ACC112 (cell line): ENCODE data around the gene PPP1R3G.

ENCODE experiments used
- H2AFZ ChIP-seq: fragments of 200-600 bp; sonication (generic); one replicate; pipeline ENCODE4 v1.6.0; 2017; ENCODE audit warnings: antibody characterized with exemption, low read length; ENCODE audit not compliant: unreplicated experiment
- H3K27ac ChIP-seq: fragments of 200-600 bp; sonication (generic); 2 replicates; pipeline ENCODE4 v1.5.1; 2014; ENCODE audit warnings: low read depth, mild to moderate bottlenecking, antibody characterized with exemption, low read length, moderate library complexity
- H3K27me3 ChIP-seq: fragments of 200-600 bp; sonication (generic); 2 replicates; pipeline ENCODE4 v1.6.1; 2014; ENCODE audit warnings: mild to moderate bottlenecking, antibody characterized with exemption, low read length, moderate library complexity, mixed read lengths; ENCODE audit not compliant: insufficient read depth
- H3K36me3 ChIP-seq: fragments of 200-600 bp; sonication (generic); 2 replicates; pipeline ENCODE4 v1.6.1; 2016; ENCODE audit warnings: mild to moderate bottlenecking, antibody characterized with exemption, low read length, moderate library complexity, mixed read lengths; ENCODE audit not compliant: insufficient read depth
- H3K4me1 ChIP-seq: fragments of 200-600 bp; sonication (generic); one replicate; pipeline ENCODE4 v1.6.1; 2016; ENCODE audit warnings: low read length, mixed read lengths; ENCODE audit not compliant: insufficient read depth, unreplicated experiment, control insufficient read depth
- H3K4me3 ChIP-seq: fragments of 200-600 bp; sonication (generic); 2 replicates; pipeline ENCODE4 v1.5.1; 2014; ENCODE audit warnings: mild to moderate bottlenecking, low read depth, low read length
- H3K79me2 ChIP-seq: fragments of 200-600 bp; sonication (generic); one replicate; pipeline ENCODE4 v1.6.0; 2016; ENCODE audit warnings: low read length; ENCODE audit not compliant: control insufficient read depth, unreplicated experiment, insufficient read depth

The PPP1R3G gene

GRCh38 chr6:5105146-5105545 lies 20.0 kb downstream of the PPP1R3G start:
- no peaks in the 10 kb centered on the region for H3K79me2 ChIP-seq
- no peaks in the 10 kb centered on the region for H3K27me3 ChIP-seq
- no peaks in the 10 kb centered on the region for H3K4me1 ChIP-seq
- no peak overlapping the region for H2AFZ ChIP-seq
- no peaks in the 10 kb centered on the region for H3K36me3 ChIP-seq
- no peak overlapping the region for H3K4me3 ChIP-seq
- no peak overlapping the region for H3K27ac ChIP-seq

- Histone ChIP-seq H3K27ac (no peak overlapping the region), H3K4me1 (peaks cover 7% of the 10 kb centered on the region), H3K79me2 (no peaks in the 10 kb centered on the region), H3K36me3 (no peaks in the 10 kb centered on the region), H2AFZ (no peak overlapping the region), H3K27me3 (no peaks in the 10 kb centered on the region), H3K4me3 (no peak overlapping the region)
Measured at GRCh38 chr6:5107341-5107740, 22.2 kb downstream of the PPP1R3G start.

GRCh38 chr6:5108068-5108467 lies 22.9 kb downstream of the PPP1R3G start:
- no peaks in the 10 kb centered on the region for H3K36me3 ChIP-seq
- no peak overlapping the region for H3K27ac ChIP-seq
- H3K4me1 ChIP-seq: peaks cover 14% of the 10 kb centered on the region
- no peaks in the 10 kb centered on the region for H3K27me3 ChIP-seq
- H3K79me2 ChIP-seq: no peaks in the 10 kb centered on the region
- no peak overlapping the region for H3K4me3 ChIP-seq
- no peak overlapping the region for H2AFZ ChIP-seq

GRCh38 chr6:5108536-5109150 lies 23.5 kb downstream of the PPP1R3G start:
- no peaks in the 10 kb centered on the region for H3K36me3 ChIP-seq
- H2AFZ ChIP-seq: no peak overlapping the region
- no peak overlapping the region for H3K27ac ChIP-seq
- no peaks in the 10 kb centered on the region for H3K27me3 ChIP-seq
- no peak overlapping the region for H3K4me3 ChIP-seq
- H3K4me1 ChIP-seq: peaks cover 14% of the 10 kb centered on the region
- H3K79me2 ChIP-seq: no peaks in the 10 kb centered on the region

GRCh38 chr6:5109436-5109835 lies 24.3 kb downstream of the PPP1R3G start:
- Histone ChIP-seq H3K79me2 (no peaks in the 10 kb centered on the region), H3K36me3 (no peaks in the 10 kb centered on the region), H2AFZ (no peak overlapping the region), H3K27ac (no peak overlapping the region), H3K4me3 (no peak overlapping the region), H3K4me1 (peaks cover 14% of the 10 kb centered on the region), H3K27me3 (no peaks in the 10 kb centered on the region)

- H2AFZ ChIP-seq: no peak overlapping the region
- no peaks in the 10 kb centered on the region for H3K36me3 ChIP-seq
- no peak overlapping the region for H3K27ac ChIP-seq
- H3K79me2 ChIP-seq: no peaks in the 10 kb centered on the region
- no peak overlapping the region for H3K4me3 ChIP-seq
- no peaks in the 10 kb centered on the region for H3K27me3 ChIP-seq
- peaks cover 14% of the 10 kb centered on the region for H3K4me1 ChIP-seq
Measured at GRCh38 chr6:5110246-5110645, 25.1 kb downstream of the PPP1R3G start.

GRCh38 chr6:5111626-5112025 lies 26.5 kb downstream of the PPP1R3G start:
- no peaks in the 10 kb centered on the region for H3K36me3 ChIP-seq
- H3K27me3 ChIP-seq: no peaks in the 10 kb centered on the region
- no peak overlapping the region for H3K27ac ChIP-seq
- peaks cover 14% of the 10 kb centered on the region for H3K4me1 ChIP-seq
- no peaks in the 10 kb centered on the region for H3K79me2 ChIP-seq
- H2AFZ ChIP-seq: no peak overlapping the region
- no peak overlapping the region for H3K4me3 ChIP-seq

GRCh38 chr6:5112066-5112799 lies 27.1 kb downstream of the PPP1R3G start:
- no peaks in the 10 kb centered on the region for H3K79me2 ChIP-seq
- H3K4me3 ChIP-seq: no peak overlapping the region
- H3K27ac ChIP-seq: peak overlapping the region; percentile 48; the same call in 1 of the 2 replicates
- H3K27me3 ChIP-seq: no peaks in the 10 kb centered on the region
- H2AFZ ChIP-seq: no peak overlapping the region
- H3K36me3 ChIP-seq: no peaks in the 10 kb centered on the region
- peaks cover 14% of the 10 kb centered on the region for H3K4me1 ChIP-seq

- H3K36me3 ChIP-seq: no peaks in the 10 kb centered on the region
- no peaks in the 10 kb centered on the region for H3K79me2 ChIP-seq
- no peak overlapping the region for H2AFZ ChIP-seq
- no peaks in the 10 kb centered on the region for H3K27me3 ChIP-seq
- peak overlapping the region; percentile 48; the same call in 1 of the 2 replicates for H3K27ac ChIP-seq
- no peak overlapping the region for H3K4me3 ChIP-seq
- peaks cover 14% of the 10 kb centered on the region for H3K4me1 ChIP-seq
Measured at GRCh38 chr6:5113096-5113495, 28.0 kb downstream of the PPP1R3G start.

- H3K36me3 ChIP-seq: no peaks in the 10 kb centered on the region
- no peaks in the 10 kb centered on the region for H3K79me2 ChIP-seq
- no peaks in the 10 kb centered on the region for H3K27me3 ChIP-seq
- H2AFZ ChIP-seq: no peak overlapping the region
- H3K4me1 ChIP-seq: peaks cover 14% of the 10 kb centered on the region
- H3K4me3 ChIP-seq: no peak overlapping the region
- H3K27ac ChIP-seq: no peak overlapping the region
Measured at GRCh38 chr6:5115168-5115567, 30.0 kb downstream of the PPP1R3G start.
